GM12878 (cell line): ENCODE results near the gene SERPINE3. TPM values are rescaled to one million over a fixed set of nuclear protein-coding genes. Genes with fewer than 3 reads are reported as not detected.
A peak's percentile ranks its signal among the peaks of the same experiment; 100 is the strongest.

Experiments used
- ATAC-seq: fragments of 200-7000 bp; cut with Tn5 transposase; 3 replicates; pipeline ENCODE4 v1.9.1; 2020; ENCODE audit warnings: mild to moderate bottlenecking, moderate library complexity
- BruUV-seq: library from RNA; stranded (reverse); fragments of 400-500 nt; replicated peaks from 2 replicates; lab custom pipeline; 2021; lab: Mats Ljungman, UMichigan
- CTCF ChIA-PET: fragments of 300-600 bp; sonication (Branson Sonifier 250); formaldehyde crosslinking; extraction: SDS; loops from one replicate; lab custom pipeline; 2021; ENCODE audit warnings: inconsistent platforms; lab: Yijun Ruan, JAX
- POLR2A ChIA-PET: fragments of 350-600 bp; formaldehyde crosslinking; extraction: SDS; loops from one replicate; lab custom pipeline; 2021; ENCODE audit warnings: inconsistent platforms; lab: Charles Lee
- RAD21 ChIA-PET: fragments of 300-600 bp; sonication (Branson Sonifier 250); formaldehyde crosslinking; loops from one replicate; lab custom pipeline; 2023; ENCODE audit warnings: antibody characterized with exemption; ENCODE audit not compliant: unreplicated experiment; lab: Charles Lee
- SMC1A ChIA-PET: fragments of 300-600 bp; sonication (Branson Sonifier 250); formaldehyde crosslinking; loops from one replicate; lab custom pipeline; 2023; ENCODE audit not compliant: unreplicated experiment, uncharacterized antibody; lab: Charles Lee
- DNase-seq: peaks from one replicate; pipeline ENCODE4 v3.0.0-alpha.2; 2011; ENCODE audit warnings: low read depth, low spot score
- FAIRE-seq: peaks from 3 replicates; lab custom pipeline; 2011; peaks lifted over from hg19 to GRCh38; lab: Jason Lieb, UNC
- H2AFZ ChIP-seq: 2 replicates; pipeline ENCODE4 v1.6.0; 2011; ENCODE audit warnings: low read depth, low read length, control low read depth; ENCODE audit not compliant: control insufficient read depth
- H3K27ac ChIP-seq: 2 replicates; pipeline ENCODE4 v1.5.1; 2011; ENCODE audit warnings: control low read depth; ENCODE audit not compliant: control insufficient read depth, insufficient read depth
- H3K27me3 ChIP-seq, 2 experiments: replicated peaks in 1 of 2; 2 replicates each; pipeline versions ENCODE4 v1.6.0 to v1.6.1; 2011; ENCODE audit warnings: low read length in 1 of 2; ENCODE audit not compliant: control insufficient read depth in 2 of 2, insufficient read depth in 2 of 2
- H3K36me3 ChIP-seq, 2 experiments: 2 replicates each; pipeline ENCODE4 v1.5.1; 2011; ENCODE audit warnings: low read length in 1 of 2; ENCODE audit not compliant: control insufficient read depth in 2 of 2, insufficient read depth in 2 of 2
- H3K4me1 ChIP-seq: 2 replicates; pipeline ENCODE4 v1.6.1; 2011; ENCODE audit warnings: mild to moderate bottlenecking, low read length, moderate library complexity, mixed read lengths; ENCODE audit not compliant: control insufficient read depth, insufficient read depth
- H3K4me2 ChIP-seq: 2 replicates; pipeline ENCODE4 v1.6.0; 2011; ENCODE audit warnings: control low read depth; ENCODE audit not compliant: control insufficient read depth, insufficient read depth
- H3K4me3 ChIP-seq: fragments of 200-600 bp; sonication (generic); 2 replicates; pipeline ENCODE4 v1.5.1; 2016
- H3K79me2 ChIP-seq: 2 replicates; pipeline ENCODE4 v1.6.0; 2011; ENCODE audit warnings: low read length; ENCODE audit not compliant: control insufficient read depth, insufficient read depth
- H3K9ac ChIP-seq: 2 replicates; pipeline ENCODE4 v1.8.0; 2011; ENCODE audit warnings: low read length, control low read depth, mixed read lengths; ENCODE audit not compliant: control insufficient read depth, insufficient read depth
- H3K9me3 ChIP-seq: replicated peaks from 3 replicates; pipeline ENCODE4 v1.5.1; 2011; ENCODE audit warnings: mild to moderate bottlenecking, low read length; ENCODE audit not compliant: control insufficient read depth, insufficient read depth
- H4K20me1 ChIP-seq: 2 replicates; pipeline ENCODE4 v1.6.0; 2011; ENCODE audit not compliant: control insufficient read depth, insufficient read depth
- BRCA1 ChIP-seq: IDR thresholded peaks from 2 replicates; pipeline ENCODE4 v1.6.1; 2011; ENCODE audit warnings: low read depth, low read length, improper control_type of control experiment
- CBX5 ChIP-seq: sonication (generic); IDR thresholded peaks from 2 replicates; pipeline ENCODE4 v1.6.1; 2016; ENCODE audit warnings: low read depth, moderate library complexity, mild to moderate bottlenecking, inconsistent platforms
- CTCF ChIP-seq, 3 experiments: IDR thresholded peaks in 2 of 3; conservative IDR thresholded peaks in 1 of 3; 2 replicates each; pipeline ENCODE4 v1.5.1; 2011; ENCODE audit warnings: low read depth in 3 of 3, low read length in 3 of 3, mild to moderate bottlenecking in 3 of 3, control low read depth in 2 of 3, moderate library complexity in 2 of 3, inconsistent platforms in 1 of 3, mixed read lengths in 1 of 3; ENCODE audit not compliant: control insufficient read depth in 2 of 3, insufficient read depth in 1 of 3; ENCODE audit errors: extremely low read depth in 1 of 3
- ESRRA ChIP-seq: IDR thresholded peaks from 2 replicates; pipeline ENCODE4 v1.6.1; 2012; ENCODE audit warnings: mild to moderate bottlenecking, low read length, improper control_type of control experiment
- GABPA ChIP-seq: IDR thresholded peaks from 2 replicates; pipeline ENCODE4 v1.6.1; 2014; ENCODE audit warnings: antibody characterized with exemption, low read depth, mild to moderate bottlenecking, inconsistent platforms
- IKZF2 ChIP-seq, 2 experiments: fragments of 450-650 bp; IDR thresholded peaks; 2 replicates each; pipeline ENCODE4 v1.6.1; 2017; ENCODE audit warnings: mild to moderate bottlenecking in 2 of 2, moderate library complexity in 2 of 2
- POLR2AphosphoS5 ChIP-seq: IDR thresholded peaks from 2 replicates; pipeline ENCODE4 v1.6.1; 2011; ENCODE audit warnings: mild to moderate bottlenecking, low read length, inconsistent platforms
- POU2F2 ChIP-seq: IDR thresholded peaks from 3 replicates; pipeline ENCODE4 v1.6.1; 2011; ENCODE audit warnings: low read depth, mild to moderate bottlenecking, low read length, borderline replicate concordance
- RUNX3 ChIP-seq: IDR thresholded peaks from 2 replicates; pipeline ENCODE4 v1.6.1; 2012; ENCODE audit warnings: low read length, inconsistent platforms
- SIN3A ChIP-seq: IDR thresholded peaks from 2 replicates; pipeline ENCODE4 v1.6.1; 2012; ENCODE audit warnings: low read depth, low read length, improper control_type of control experiment
- WRNIP1 ChIP-seq: IDR thresholded peaks from 2 replicates; pipeline ENCODE4 v1.6.1; 2011; ENCODE audit warnings: low read depth, low read length, improper control_type of control experiment, borderline replicate concordance
- YY1 ChIP-seq: IDR thresholded peaks from 2 replicates; pipeline ENCODE4 v1.6.1; 2011; ENCODE audit warnings: low read depth, mild to moderate bottlenecking, low read length
- ZBTB11 ChIP-seq: fragments of 450-650 bp; formaldehyde crosslinking; IDR thresholded peaks from 2 replicates; pipeline ENCODE4 v1.5.0; 2022; ENCODE audit warnings: mild to moderate bottlenecking, missing genetic modification characterization
- ZSCAN29 ChIP-seq: fragments of 450-650 bp; IDR thresholded peaks from 2 replicates; pipeline ENCODE4 v1.6.1; 2017; ENCODE audit warnings: mild to moderate bottlenecking, moderate library complexity
- WGBS: methylation state at CpG from one replicate; pipeline ENCODE4 v1.1.6; 2016; ENCODE audit warnings: low lambda C conversion rate; ENCODE audit not compliant: insufficient replicate concordance, insufficient coverage; ENCODE audit errors: missing lambda C conversion rate; 5-methylcytosine and 5-hydroxymethylcytosine counted together
- in situ Hi-C: fragments of 300-500 bp; cut with MboI; formaldehyde crosslinking; loops from 9 replicates; pipeline ENCODE4 v1.14.3; 2018; ENCODE audit warnings: mixed read lengths
- intact Hi-C: fragments of 100-400 bp; cut with micrococcal nuclease; formaldehyde crosslinking; loops from one replicate; pipeline ENCODE4 v1.14.2; 2022; ENCODE audit not compliant: unreplicated experiment
- polyA plus RNA-seq, 11 experiments: library from polyadenylated mRNA; depleted of rRNA in 4 of 11; unstranded in 6 of 11; stranded (reverse) in 5 of 11; fragments of >200 nt; fragmentation: Nextera tagmentation in 4 of 11; fragmentation: Illumina TruSeq in 1 of 11; extraction: Ambion mirVana in 4 of 11; extraction: Trizol in 1 of 11; gene quantifications; 1 replicate in 1 of 11; 2 replicates in 10 of 11; pipeline versions ENCODE4 v1.2.1 to v1.2.3, GENCODE V29; 2011 to 2016; ENCODE audit warnings: inconsistent platforms in 2 of 11, missing spikeins in 2 of 11, low read depth in 1 of 11
- total RNA-seq, 4 experiments: library from RNA; depleted of rRNA in 3 of 4; stranded (reverse); fragments of >200 nt in 3 of 4; fragmentation: Illumina TruSeq in 1 of 4; extraction: Trizol in 1 of 4; gene quantifications; 2 replicates each; pipeline versions ENCODE4 v1.2.1 to v1.2.3, GENCODE V29; 2013 to 2021

Gene SERPINE3
- total and polyA plus RNA-seq, 10 of the 15 experiments (the other 5 are each of a cell fraction or from before 2014, with no cell fraction given) = 0.19 TPM; not detected in 9

GRCh38 chr13:51323824-51324511 is 15.5 kb upstream of the SERPINE3 start (continued):
- TF ChIP-seq ZBTB11 (CRISPR knock-in tag) (no peak), YY1 (no peak), IKZF2 (IDR thresholded peaks at IDR 0.05) (no peak), SIN3A (no peak), WRNIP1 (no peak)

- intact Hi-C loops (no loop called here), in situ Hi-C loops (no loop called here)
- H3K4me2 ChIP-seq = no peak overlapping the region
- FAIRE-seq = no peak
- no peaks in the 10 kb centered on the region for H3K27me3 ChIP-seq
- no peak overlapping the region; the same call in 1 of the 2 replicates for H2AFZ ChIP-seq
- ChIA-PET RAD21 (interaction anchor here (1.1 kb wide), 1 partner anchor 39 kb away, joined by 5 read pairs; no protein-coding TSS in a partner anchor), CTCF (interaction anchor here (1.0 kb wide), 1 partner anchor 199 kb away, joined by 3 read pairs; no protein-coding TSS in a partner anchor)
- no peak overlapping the region for H3K9ac ChIP-seq
- WGBS = 15% methylated on average over 14 of the region's 14 CpGs
- no peak overlapping the region for H3K4me3 ChIP-seq
- no peak for DNase-seq
- H3K27ac ChIP-seq = no peak overlapping the region
- no peaks in the 10 kb centered on the region for H3K79me2 ChIP-seq
- H4K20me1 ChIP-seq = no peaks in the 10 kb centered on the region
- BruUV-seq = no TSS peak
- no peaks in the 10 kb centered on the region for H3K36me3 ChIP-seq
- peak; percentile 72 for ATAC-seq
- no peak for TF ChIP-seq GABPA
- TF ChIP-seq POU2F2 = peak; percentile 95; the same call in 2 of the 3 replicates
- no peak for TF ChIP-seq BRCA1
- TF ChIP-seq CBX5 = no peak
- TF ChIP-seq POLR2AphosphoS5 = no peak
- TF ChIP-seq RUNX3 = peak; percentile 25; the same call in 1 of the 2 replicates
- no peak for TF ChIP-seq ESRRA
- no peak for TF ChIP-seq ZSCAN29
- no peak for TF ChIP-seq CTCF (IDR thresholded peaks at IDR 0.05 in 2 of 3, conservative IDR thresholded peaks at IDR 0.05 in 1 of 3; ENCODE audit: control insufficient read depth in 2 of 3, extremely low read depth in 1 of 3, insufficient read depth in 1 of 3, low read depth in 3 of 3, low read length in 3 of 3)
- TF ChIP-seq, all 136 proteins: peak for 2
- Histone ChIP-seq H3K9me3 (no peaks in the 10 kb centered on the region), H3K4me1 (peaks cover 6% of the 10 kb centered on the region; the same call in 1 of the 2 replicates)
- POLR2A ChIA-PET = interaction anchor here (0.6 to 1.0 kb wide), 2 partner anchors 10 to 80 kb away, joined by 3 read pairs; no protein-coding TSS in a partner anchor
- SMC1A ChIA-PET = interaction anchor here (0.9 kb wide), 1 partner anchor 37 kb away, joined by 3 read pairs; no protein-coding TSS in a partner anchor
Measured at GRCh38 chr13:51324714-51325420, 14.6 kb upstream of the SERPINE3 start.
